A673 (cell line): Measurements from ENCODE around the gene GALNT13. TPM values are rescaled to one million over a fixed set of nuclear protein-coding genes. Genes with fewer than 3 reads are reported as not detected.
"Not testable (repeated sequence)": the region's sequence is repeated elsewhere in the genome, so short reads cannot be mapped to it uniquely, and the experiment has no call there.

ENCODE experiments used
- BruUV-seq: library from RNA; stranded (reverse); fragments of 400-500 nt; replicated peaks from 2 replicates; lab custom pipeline; 2021; lab: Mats Ljungman, UMichigan
- CTCF ChIA-PET: fragments of 300-600 bp; sonication (Branson Sonifier 250); formaldehyde crosslinking; loops from one replicate; lab custom pipeline; 2022; ENCODE audit warnings: antibody characterized with exemption; lab: Charles Lee
- POLR2A ChIA-PET: fragments of 300-600 bp; sonication (Branson Sonifier 250); formaldehyde crosslinking; loops from one replicate; lab custom pipeline; 2022; ENCODE audit warnings: antibody characterized with exemption; ENCODE audit not compliant: low non-redundant PET; lab: Charles Lee
- DNase-seq: peaks from one replicate; pipeline ENCODE4 v3.0.0-alpha.2; 2015; ENCODE audit warnings: low spot score
- H3K27ac ChIP-seq: fragments of 200-600 bp; sonication (generic); 2 replicates; pipeline ENCODE4 v1.5.1; 2016; ENCODE audit warnings: mixed run types, low read depth, mild to moderate bottlenecking, mixed read lengths, antibody characterized with exemption, low read length; ENCODE audit not compliant: poor library complexity, severe bottlenecking
- H3K27me3 ChIP-seq: fragments of 200-600 bp; sonication (generic); replicated peaks from 2 replicates; pipeline ENCODE4 v1.6.1; 2017; ENCODE audit warnings: mixed run types, low read depth, mild to moderate bottlenecking, mixed read lengths, antibody characterized with exemption, low read length; ENCODE audit not compliant: insufficient read depth, poor library complexity
- H3K36me3 ChIP-seq: fragments of 200-600 bp; sonication (generic); 2 replicates; pipeline ENCODE4 v1.6.1; 2016; ENCODE audit warnings: mixed run types, mild to moderate bottlenecking, mixed read lengths, antibody characterized with exemption, low read length; ENCODE audit not compliant: insufficient read depth, poor library complexity, severe bottlenecking
- H3K4me1 ChIP-seq: fragments of 200-600 bp; sonication (generic); 2 replicates; pipeline ENCODE4 v1.6.1; 2017; ENCODE audit warnings: mixed run types, mild to moderate bottlenecking, mixed read lengths, antibody characterized with exemption, low read length; ENCODE audit not compliant: insufficient read depth, poor library complexity, severe bottlenecking
- H3K4me3 ChIP-seq: fragments of 200-600 bp; sonication (generic); 2 replicates; pipeline ENCODE4 v1.5.1; 2016; ENCODE audit warnings: low read depth, mixed run types, mild to moderate bottlenecking, mixed read lengths, low read length; ENCODE audit not compliant: poor library complexity, severe bottlenecking
- H3K9me3 ChIP-seq: fragments of 200-600 bp; sonication (generic); 2 replicates; pipeline ENCODE4 v1.6.1; 2016; ENCODE audit warnings: mixed run types, low read depth, mild to moderate bottlenecking, mixed read lengths, antibody characterized with exemption, low read length; ENCODE audit not compliant: poor library complexity, severe bottlenecking
- CTCF ChIP-seq: fragments of 300-800, 200-600 bp; sonication (generic); conservative IDR thresholded peaks from 2 replicates; pipeline ENCODE4 v1.5.1; 2017; ENCODE audit warnings: low read depth, mild to moderate bottlenecking, antibody characterized with exemption, low read length, moderate library complexity, mixed read lengths
- EZH2 ChIP-seq: fragments of 200-600 bp; sonication (generic); IDR thresholded peaks from 2 replicates; pipeline ENCODE4 v1.6.1; 2017; ENCODE audit warnings: borderline replicate concordance, low read depth, mild to moderate bottlenecking, mixed read lengths, antibody characterized with exemption, low read length; ENCODE audit not compliant: poor library complexity, severe bottlenecking
- intact Hi-C: fragments of 100-400 bp; cut with micrococcal nuclease; formaldehyde crosslinking; loops from one replicate; pipeline ENCODE4 v1.10.0; 2022; ENCODE audit not compliant: unreplicated experiment
- total RNA-seq: library from RNA; stranded (reverse); gene quantifications from 2 replicates; pipeline ENCODE4 v1.2.3, GENCODE V29; 2021

Gene GALNT13
- total RNA-seq, 1 experiment from 2014 or later, result not detected

- DNase-seq, result no peak
- no peaks in the 10 kb centered on the region for H3K27me3 ChIP-seq
- intact Hi-C loops, result no loop called here
- H3K4me1 ChIP-seq, result no peaks in the 10 kb centered on the region
- H3K4me3 ChIP-seq, result no peak overlapping the region
- no TSS peak for BruUV-seq
- TF ChIP-seq EZH2 (no peak), CTCF (no peak)
- no peaks in the 10 kb centered on the region for H3K36me3 ChIP-seq
- no peak overlapping the region for H3K27ac ChIP-seq
- ChIA-PET POLR2A (no interaction called here), CTCF (no interaction called here)
- H3K9me3 ChIP-seq, result no peaks in the 10 kb centered on the region
Observed at GRCh38 chr2:154470376-154470775, 598.7 kb downstream of the GALNT13 start.

- CTCF ChIA-PET, intact Hi-C loops: not testable (repeated sequence)
Observed at GRCh38 chr2:154471492-154471891, 599.8 kb downstream of the GALNT13 start.

GRCh38 chr2:154477319-154477718, 605.6 kb downstream of the GALNT13 start:
- no TSS peak for BruUV-seq
- no peaks in the 10 kb centered on the region for H3K9me3 ChIP-seq
- no peak for TF ChIP-seq CTCF
- TF ChIP-seq EZH2, result no peak
- no peaks in the 10 kb centered on the region for H3K36me3 ChIP-seq
- intact Hi-C loops, result no loop called here
- no peaks in the 10 kb centered on the region for H3K4me1 ChIP-seq
- no peak overlapping the region for H3K27ac ChIP-seq
- H3K4me3 ChIP-seq, result no peak overlapping the region
- no peak for DNase-seq
- POLR2A ChIA-PET, result no interaction called here
- no peaks in the 10 kb centered on the region for H3K27me3 ChIP-seq
- CTCF ChIA-PET, result no interaction called here

More at GRCh38 chr2:154471492-154471891, 599.8 kb downstream of the GALNT13 start:
- H3K27ac ChIP-seq, POLR2A ChIA-PET, DNase-seq, H3K4me1 ChIP-seq, BruUV-seq, H3K4me3 ChIP-seq, H3K9me3 ChIP-seq, H3K27me3 ChIP-seq, H3K36me3 ChIP-seq: not testable (repeated sequence)

- Histone ChIP-seq H3K9me3 (no peaks in the 10 kb centered on the region), H3K36me3 (no peaks in the 10 kb centered on the region), H3K4me1 (no peaks in the 10 kb centered on the region), H3K4me3 (no peak overlapping the region), H3K27me3 (no peaks in the 10 kb centered on the region), H3K27ac (no peak overlapping the region)
- TF ChIP-seq CTCF, result no peak
- TF ChIP-seq EZH2, result no peak
- ChIA-PET CTCF (no interaction called here), POLR2A (no interaction called here)
- DNase-seq, result no peak
- no TSS peak for BruUV-seq
- intact Hi-C loops, result no loop called here
Observed at GRCh38 chr2:154480521-154480920, 608.8 kb downstream of the GALNT13 start.
